Activated CD4-positive, CD25-positive, alpha-beta regulatory T cell treated with anti-CD3 and anti-CD28 coated beads, Interleukin-2, amount 50 U/mL, for 24 hours (primary cell): ENCODE measurements around the gene RCOR1.
A peak's percentile ranks its signal among the peaks of the same experiment; 100 is the strongest.
"Not testable (repeated sequence)": the region's sequence is repeated elsewhere in the genome, so short reads cannot be mapped to it uniquely, and the experiment has no call there.

Source experiments
- ATAC-seq, 2 donors: fragments of 150-1000 bp; cut with Tn5 transposase; one replicate each; pipeline ENCODE4 v1.10.0; 2021; ENCODE audit warnings: mild to moderate bottlenecking in 1 of 2, moderate library complexity in 1 of 2

Gene RCOR1

DNA sequence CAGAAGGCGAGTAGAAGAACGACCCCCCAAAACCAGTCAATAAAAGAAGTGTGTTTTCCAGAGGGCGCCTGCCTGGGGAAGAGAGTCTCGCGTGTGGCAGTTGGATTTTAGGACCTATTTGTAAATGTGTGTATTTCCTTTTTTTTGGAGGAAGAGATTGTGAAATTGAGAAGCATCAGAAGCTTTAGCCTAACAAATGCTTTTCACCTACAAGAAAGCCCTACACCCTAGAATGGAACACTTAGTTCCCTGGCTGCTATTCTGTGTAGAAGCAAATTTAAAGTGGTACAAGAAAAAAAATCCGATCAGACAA is 1.3 kb downstream of the RCOR1 start:
- no peak for ATAC-seq

GRCh38 chr14:102594514-102595175 is 2.2 kb downstream of the RCOR1 start:
- peak in 1 of 2 donors; percentile 18 for ATAC-seq

DNA sequence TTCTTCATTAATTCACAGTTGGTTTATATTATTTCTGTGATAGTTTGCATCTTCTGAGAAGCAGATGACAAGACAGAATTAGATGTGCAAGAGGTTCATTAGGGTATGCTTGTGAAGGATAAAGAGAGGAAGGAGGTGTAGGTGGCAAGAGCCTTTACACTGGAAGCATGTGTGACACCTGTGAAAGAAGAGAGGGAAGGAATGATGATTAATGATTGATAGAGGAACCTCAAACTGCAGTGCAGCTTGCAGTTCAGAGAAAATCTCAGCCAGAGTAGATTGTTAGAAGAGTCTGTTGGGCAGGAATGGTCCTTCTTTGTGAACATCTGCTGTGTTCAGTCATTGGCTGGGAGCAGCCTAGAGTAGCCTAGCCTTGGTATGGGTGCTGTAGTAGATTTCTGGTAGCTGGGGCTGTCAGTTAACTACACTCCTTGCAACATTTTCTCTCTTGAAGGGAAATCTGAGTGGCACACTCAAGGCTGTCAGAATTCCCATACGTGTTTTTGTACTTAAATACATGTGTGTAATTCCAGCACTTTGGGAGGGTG is 9.0 kb downstream of the RCOR1 start:
- no peak for ATAC-seq

GRCh38 chr14:102602421-102603292 is 10.2 kb downstream of the RCOR1 start:
- ATAC-seq: no peak

- ATAC-seq: no peak
Observed at GRCh38 chr14:102603293-102603907, 11.0 kb downstream of the RCOR1 start.

- no peak for ATAC-seq
Observed at GRCh38 chr14:102604183-102604582, 11.7 kb downstream of the RCOR1 start.

DNA sequence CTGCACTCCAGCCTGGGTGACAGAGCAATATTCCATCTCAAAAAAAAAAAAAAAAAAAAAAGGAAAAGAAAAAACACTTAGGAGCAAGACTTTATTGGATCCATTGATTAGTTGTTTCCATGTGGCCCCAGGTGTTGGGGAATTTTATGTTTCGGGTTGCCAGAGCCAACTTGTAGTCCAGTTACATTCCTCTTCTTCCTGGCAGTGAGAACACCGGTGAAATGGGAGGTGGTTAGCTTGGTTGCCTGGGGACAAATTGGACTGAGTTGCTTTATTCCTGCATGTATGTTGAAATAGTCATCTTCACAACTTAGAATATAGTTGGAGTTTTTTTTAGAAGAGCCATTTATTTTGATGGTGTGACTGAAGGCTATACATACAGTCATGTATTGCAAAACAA is 12.6 kb downstream of the RCOR1 start:
- no peak for ATAC-seq

- ATAC-seq: peak in 1 of 2 donors; percentile 69
Observed at GRCh38 chr14:102606296-102606695, 13.8 kb downstream of the RCOR1 start.

DNA sequence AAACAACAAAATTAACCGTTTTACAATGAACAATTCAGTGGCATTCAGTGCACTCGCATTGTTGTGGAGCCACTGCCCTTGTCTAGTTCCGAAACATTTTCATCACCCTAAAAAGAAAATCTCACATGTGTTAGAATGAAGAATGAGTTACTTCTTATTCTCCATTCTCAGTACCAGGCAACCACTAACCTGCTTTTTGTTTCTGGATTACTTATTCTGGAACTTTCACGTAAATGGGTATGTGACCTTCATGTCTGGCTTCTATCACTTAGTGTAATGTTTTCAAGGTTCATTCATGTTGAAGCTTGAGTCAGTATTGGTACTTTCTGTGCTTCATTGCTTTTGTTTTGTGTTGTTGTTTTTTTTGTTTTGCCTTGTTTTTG is 15.6 kb downstream of the RCOR1 start:
- peak in 1 of 2 donors; percentile 69 for ATAC-seq

GRCh38 chr14:102610968-102611811 is 18.7 kb downstream of the RCOR1 start:
- no peak for ATAC-seq

- ATAC-seq: no peak
Observed at GRCh38 chr14:102616318-102616717, 23.9 kb downstream of the RCOR1 start.

DNA sequence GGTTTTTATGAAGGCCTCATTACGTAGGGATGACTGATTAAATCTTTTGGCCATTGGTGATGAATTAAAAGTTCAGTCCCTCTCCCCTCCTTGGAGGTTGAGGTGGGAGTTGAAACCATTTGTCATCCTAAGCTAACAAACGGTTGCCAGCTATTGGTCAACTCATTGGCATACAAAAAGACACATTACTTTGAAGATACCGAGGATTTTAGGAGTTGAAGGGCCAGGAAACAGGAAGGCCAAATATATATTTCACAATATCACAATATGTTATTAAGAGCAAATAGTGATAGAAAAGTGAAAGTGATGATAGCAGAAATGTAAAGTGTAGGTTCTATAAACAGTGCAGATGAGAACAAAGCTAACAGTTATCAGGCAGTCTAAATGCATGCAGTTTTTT is 24.4 kb downstream of the RCOR1 start:
- no peak for ATAC-seq

DNA sequence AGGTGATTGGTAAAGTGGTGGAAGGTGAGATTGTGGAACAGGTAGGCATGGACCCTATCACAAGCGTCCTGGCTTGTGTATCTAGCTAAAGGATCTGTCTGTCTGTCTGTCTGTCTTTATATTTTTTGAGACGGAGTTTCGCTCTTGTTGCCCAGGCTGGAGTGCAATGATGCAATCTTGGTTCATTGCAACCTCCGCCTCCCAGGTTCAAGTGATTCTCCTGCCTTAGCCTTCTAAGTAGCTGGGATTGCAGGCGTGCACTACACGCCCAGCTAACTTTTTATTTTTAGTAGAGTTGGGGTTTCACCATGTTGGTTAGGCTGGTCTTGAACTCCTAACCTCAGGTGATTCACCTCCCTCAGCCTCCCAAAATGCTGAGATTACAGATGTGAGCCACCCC is 26.6 kb downstream of the RCOR1 start:
- not testable (repeated sequence) for ATAC-seq

- no peak for ATAC-seq
Observed at GRCh38 chr14:102620413-102620812, 28.0 kb downstream of the RCOR1 start.

DNA sequence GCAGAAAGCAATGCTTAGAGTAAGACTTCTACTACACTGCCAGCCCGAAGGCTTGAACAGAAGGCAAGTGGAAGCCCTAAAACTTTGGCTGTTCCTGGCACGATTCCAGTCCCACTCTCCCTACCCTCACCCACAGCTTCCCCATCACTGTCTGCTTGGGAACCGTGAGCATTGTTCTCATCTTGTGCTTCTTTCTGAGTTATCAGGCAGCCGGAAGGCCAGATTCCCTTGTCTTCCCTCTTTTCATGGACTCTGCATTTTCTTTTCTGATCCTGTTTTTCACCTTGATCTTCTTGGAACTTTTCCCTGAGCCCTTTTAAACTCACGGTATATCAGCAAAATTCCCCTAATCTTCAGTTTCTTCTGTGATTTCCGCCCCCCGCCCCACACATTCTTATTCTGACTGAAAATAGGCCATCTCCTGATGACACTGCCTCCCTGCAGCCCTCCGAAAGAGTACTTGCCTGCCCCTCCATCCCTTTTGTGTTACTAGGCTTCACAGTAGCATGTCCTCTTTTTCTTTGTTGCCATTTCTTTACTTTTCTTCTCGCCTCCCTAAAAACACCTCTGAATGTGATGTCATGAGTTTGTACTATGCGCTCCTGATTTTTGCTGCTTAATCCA is 29.9 kb downstream of the RCOR1 start:
- peak; percentile 35 to 41 for ATAC-seq

DNA sequence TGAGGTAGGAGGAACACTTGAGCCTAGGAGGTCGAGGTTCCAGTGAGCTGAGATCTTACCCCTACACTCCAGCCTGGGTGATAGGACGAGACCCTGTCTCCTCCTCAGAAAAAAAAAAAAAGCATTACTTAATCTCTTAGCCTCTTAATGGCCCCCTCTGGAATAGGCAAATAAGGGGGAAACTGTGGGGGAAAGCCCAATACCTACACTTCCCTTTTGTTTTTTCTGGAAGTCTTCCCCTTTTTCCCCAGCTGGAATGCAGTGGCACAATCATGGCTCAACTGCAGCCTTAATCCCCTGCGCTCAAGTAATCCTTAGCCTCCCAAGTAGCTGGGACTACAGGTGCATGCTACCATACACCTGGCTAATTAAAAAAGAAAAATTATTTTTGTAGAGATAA is 32.2 kb downstream of the RCOR1 start:
- ATAC-seq: no peak

DNA sequence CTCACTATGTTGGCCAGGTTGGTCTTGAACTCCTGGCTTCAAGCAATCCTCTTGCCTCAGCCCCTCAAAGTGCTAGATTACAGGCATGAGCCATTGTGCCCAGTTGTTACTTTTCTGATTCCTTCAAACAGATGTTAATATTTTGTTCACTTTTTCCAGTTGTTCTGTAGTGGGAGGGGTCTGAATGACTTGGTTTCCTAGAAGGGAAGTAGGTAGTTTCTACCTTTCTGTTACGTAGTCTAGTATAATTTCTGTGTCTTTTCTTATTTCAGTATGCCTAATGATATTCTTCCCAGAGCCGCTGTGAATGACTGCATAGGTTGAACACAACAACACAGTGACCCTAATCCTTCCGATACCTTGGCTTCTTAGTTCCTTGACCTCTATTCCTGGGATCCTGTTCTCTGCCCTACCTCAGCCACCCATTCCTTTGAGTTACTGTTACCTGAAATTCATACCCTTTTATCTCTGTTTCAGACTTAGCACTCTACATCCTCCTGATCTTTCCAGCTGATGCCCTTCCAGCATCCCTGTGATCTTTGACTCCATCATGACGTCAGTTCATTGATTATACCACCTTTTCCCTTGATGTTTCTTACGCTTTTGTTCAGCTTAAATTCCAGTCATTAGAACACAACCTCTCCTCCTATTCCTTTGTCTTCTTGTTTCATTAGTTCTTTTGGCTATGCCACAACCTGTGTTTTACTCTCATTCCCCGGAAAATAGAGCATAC is 33.3 kb downstream of the RCOR1 start:
- ATAC-seq: peak; percentile 28 to 69

DNA sequence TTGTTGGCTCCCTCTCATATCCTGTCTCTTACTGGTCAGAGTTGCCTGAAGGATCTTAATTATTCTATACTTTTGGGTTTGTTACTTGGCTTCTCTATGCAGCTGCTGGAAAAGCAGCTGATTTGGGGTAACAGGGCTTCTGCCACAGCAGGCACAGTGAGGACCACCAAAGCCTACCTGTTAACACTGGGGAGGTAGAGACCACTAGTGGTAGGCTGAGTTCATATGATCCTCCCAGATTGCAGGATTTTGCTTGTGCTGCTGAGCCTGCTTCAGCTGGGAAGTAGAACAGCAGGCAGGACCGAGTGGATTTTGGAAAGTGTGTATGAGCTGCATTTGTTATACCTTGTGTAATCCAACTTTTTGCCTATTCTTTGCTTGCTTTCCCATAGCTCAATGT is 34.1 kb downstream of the RCOR1 start:
- no peak for ATAC-seq

DNA sequence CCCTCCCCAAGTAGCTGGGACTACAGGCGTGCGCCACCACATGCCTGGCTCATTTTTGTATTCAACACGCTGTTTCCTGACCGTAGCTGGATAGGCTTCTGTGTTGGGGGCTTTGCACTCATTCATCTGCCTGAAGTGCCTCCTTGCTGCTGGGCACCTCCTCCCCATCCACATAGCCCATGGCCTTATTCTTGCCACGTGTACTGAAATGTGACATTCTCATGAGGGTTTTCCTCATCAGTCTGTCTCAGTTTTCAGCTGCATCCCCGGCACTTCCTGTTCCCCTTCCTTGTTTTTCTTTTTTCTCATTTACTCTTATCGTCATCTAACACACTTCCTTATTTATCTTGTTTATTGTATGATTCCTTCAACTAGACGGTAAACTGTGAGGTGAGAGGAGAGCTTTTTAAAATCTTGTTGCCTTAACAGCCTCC is 36.6 kb downstream of the RCOR1 start:
- no peak for ATAC-seq

DNA sequence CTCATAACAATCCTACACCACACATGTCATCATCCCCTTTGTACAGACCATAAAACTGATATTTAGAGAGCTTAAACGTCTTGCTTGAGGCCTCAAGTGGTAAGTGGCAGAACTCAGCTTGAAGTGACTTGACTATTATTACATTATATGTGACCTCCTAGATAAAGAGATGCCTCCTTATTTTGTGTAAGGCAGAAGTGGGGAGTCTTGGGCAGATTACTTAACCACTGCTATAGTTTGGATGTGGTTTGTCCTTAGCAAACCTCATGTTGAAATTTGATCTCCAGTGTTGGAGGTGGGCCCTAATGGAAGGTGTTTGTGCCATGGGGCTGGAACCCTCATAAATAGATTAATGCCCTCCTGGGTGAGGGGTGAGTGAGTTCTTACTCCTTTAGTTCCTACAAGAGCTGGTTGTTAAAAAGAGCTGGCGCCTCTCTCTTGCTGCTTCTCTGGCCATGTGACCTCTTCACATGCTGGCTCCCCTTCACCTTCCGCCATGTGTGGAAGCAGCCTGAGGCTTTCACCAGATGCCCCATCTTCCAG is 37.4 kb downstream of the RCOR1 start:
- no peak for ATAC-seq

DNA sequence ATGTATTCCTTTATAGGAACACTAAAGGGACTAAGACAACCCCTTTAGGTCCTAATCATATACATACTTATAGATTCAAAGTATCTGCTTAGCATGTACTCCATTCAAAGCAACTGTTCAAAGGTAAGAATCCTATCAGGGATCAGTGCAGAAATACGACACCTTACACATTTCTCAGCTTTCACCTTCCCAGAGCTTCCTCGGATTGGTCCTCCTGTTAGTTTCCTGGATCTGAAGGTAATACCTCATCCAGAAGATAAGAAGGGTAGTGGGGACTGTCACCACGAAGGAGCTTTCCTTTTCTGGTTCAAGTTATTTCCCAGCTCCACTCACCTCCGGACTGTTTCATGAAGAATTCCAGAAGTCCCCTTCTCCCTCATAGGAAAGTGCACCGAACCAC is 38.0 kb downstream of the RCOR1 start:
- ATAC-seq: no peak
